Measurements from ENCODE around the gene CRYBG3. TPM values are rescaled to one million over a fixed set of nuclear protein-coding genes. Genes with fewer than 3 reads are reported as not detected.
"Not testable (repeated sequence)": the region's sequence is repeated elsewhere in the genome, so short reads cannot be mapped to it uniquely, and the experiment has no call there.

Gene CRYBG3
- total RNA-seq, 1 donor from 2014 or later = 10.5 TPM

DNA sequence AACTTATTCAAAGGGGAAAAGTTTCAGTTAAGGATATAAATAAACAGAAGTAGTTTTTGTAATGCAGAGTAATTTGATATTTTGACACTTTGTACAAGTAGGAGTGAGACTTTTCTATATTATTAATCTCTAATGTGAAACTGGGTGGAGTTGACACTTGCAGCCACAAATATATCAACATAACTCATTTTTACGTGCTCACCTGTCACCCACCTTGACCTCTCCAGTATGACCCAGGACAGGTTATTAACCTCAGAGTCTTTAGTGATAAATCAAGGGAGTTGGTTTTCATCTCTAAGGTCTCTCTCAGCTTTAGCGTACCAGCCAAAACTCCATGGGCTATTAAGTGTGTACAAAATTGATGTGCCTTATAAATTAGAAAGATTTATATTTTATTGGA lies 7.4 kb downstream of the CRYBG3 start:
- Histone ChIP-seq H3K27me3 (ENCODE audit: control insufficient read depth, insufficient read depth, low read length) (no peaks in the 10 kb centered on the region), H3K4me3 (ENCODE audit: low read depth, low read length) (no peak overlapping the region), H3K36me3 (ENCODE audit: control insufficient read depth, insufficient read depth, low read length) (no peaks in the 10 kb centered on the region)
- DNase-seq (ENCODE audit: low read depth) = no peak
- TF ChIP-seq, protein P1, sequence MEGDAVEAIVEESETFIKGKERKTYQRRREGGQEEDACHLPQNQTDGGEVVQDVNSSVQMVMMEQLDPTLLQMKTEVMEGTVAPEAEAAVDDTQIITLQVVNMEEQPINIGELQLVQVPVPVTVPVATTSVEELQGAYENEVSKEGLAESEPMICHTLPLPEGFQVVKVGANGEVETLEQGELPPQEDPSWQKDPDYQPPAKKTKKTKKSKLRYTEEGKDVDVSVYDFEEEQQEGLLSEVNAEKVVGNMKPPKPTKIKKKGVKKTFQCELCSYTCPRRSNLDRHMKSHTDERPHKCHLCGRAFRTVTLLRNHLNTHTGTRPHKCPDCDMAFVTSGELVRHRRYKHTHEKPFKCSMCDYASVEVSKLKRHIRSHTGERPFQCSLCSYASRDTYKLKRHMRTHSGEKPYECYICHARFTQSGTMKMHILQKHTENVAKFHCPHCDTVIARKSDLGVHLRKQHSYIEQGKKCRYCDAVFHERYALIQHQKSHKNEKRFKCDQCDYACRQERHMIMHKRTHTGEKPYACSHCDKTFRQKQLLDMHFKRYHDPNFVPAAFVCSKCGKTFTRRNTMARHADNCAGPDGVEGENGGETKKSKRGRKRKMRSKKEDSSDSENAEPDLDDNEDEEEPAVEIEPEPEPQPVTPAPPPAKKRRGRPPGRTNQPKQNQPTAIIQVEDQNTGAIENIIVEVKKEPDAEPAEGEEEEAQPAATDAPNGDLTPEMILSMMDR (IDR thresholded peaks at IDR 0.05; ENCODE audit: insufficient read depth, low read length, poor library complexity, severe bottlenecking) = no peak

GRCh38 chr3:97830638-97831037 lies 8.8 kb downstream of the CRYBG3 start:
- Histone ChIP-seq H3K4me3 (ENCODE audit: low read depth, low read length) (no peak overlapping the region), H3K27me3 (ENCODE audit: control insufficient read depth, insufficient read depth, low read length) (no peaks in the 10 kb centered on the region), H3K36me3 (ENCODE audit: control insufficient read depth, insufficient read depth, low read length) (no peaks in the 10 kb centered on the region)
- TF ChIP-seq, protein P1 (IDR thresholded peaks at IDR 0.05; ENCODE audit: insufficient read depth, low read length, poor library complexity, severe bottlenecking) = no peak
- no peak for DNase-seq (ENCODE audit: low read depth)

GRCh38 chr3:97831140-97831539 lies 9.3 kb downstream of the CRYBG3 start:
- TF ChIP-seq, protein P1 (IDR thresholded peaks at IDR 0.05; ENCODE audit: insufficient read depth, low read length, poor library complexity, severe bottlenecking) = no peak

GRCh38 chr3:97833184-97833583 lies 11.4 kb downstream of the CRYBG3 start:
- not testable (repeated sequence) for H3K4me3 ChIP-seq (ENCODE audit: low read depth, low read length); H3K27me3 ChIP-seq (ENCODE audit: control insufficient read depth, insufficient read depth, low read length); H3K36me3 ChIP-seq (ENCODE audit: control insufficient read depth, insufficient read depth, low read length); DNase-seq (ENCODE audit: low read depth)

More at GRCh38 chr3:97831140-97831539, 9.3 kb downstream of the CRYBG3 start:
- Histone ChIP-seq H3K4me3 (ENCODE audit: low read depth, low read length) (no peak overlapping the region), H3K36me3 (ENCODE audit: control insufficient read depth, insufficient read depth, low read length) (no peaks in the 10 kb centered on the region), H3K27me3 (ENCODE audit: control insufficient read depth, insufficient read depth, low read length) (no peaks in the 10 kb centered on the region)
- no peak for DNase-seq (ENCODE audit: low read depth)

DNA sequence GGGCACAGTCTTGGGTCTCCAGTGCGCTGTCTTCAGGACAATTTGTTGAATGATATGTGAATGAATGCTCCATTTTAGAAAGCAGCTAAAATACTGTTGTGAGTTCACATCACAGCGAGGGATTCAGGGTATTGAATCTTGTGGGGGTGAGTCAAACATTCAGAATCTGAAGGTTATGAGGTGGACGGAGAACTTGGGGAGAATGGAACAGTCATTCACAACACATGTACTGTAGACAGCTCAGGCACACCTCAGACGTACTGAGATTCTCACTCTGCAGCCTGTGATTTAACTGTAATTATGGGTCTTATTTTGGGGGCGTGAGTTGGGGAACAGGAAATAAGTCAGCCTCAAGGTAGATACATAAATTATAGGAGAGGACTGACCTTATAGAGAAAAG lies 13.9 kb downstream of the CRYBG3 start:
- no peaks in the 10 kb centered on the region for H3K36me3 ChIP-seq (ENCODE audit: control insufficient read depth, insufficient read depth, low read length)
- H3K27me3 ChIP-seq (ENCODE audit: control insufficient read depth, insufficient read depth, low read length) = no peaks in the 10 kb centered on the region
- no peak overlapping the region for H3K4me3 ChIP-seq (ENCODE audit: low read depth, low read length)
- no peak for DNase-seq (ENCODE audit: low read depth)
- TF ChIP-seq, protein P1 (IDR thresholded peaks at IDR 0.05; ENCODE audit: insufficient read depth, low read length, poor library complexity, severe bottlenecking) = no peak

- H3K36me3 ChIP-seq (ENCODE audit: control insufficient read depth, insufficient read depth, low read length) = no peaks in the 10 kb centered on the region
- no peak for DNase-seq (ENCODE audit: low read depth)
Measured at GRCh38 chr3:97838393-97838792, 16.6 kb downstream of the CRYBG3 start.

More at GRCh38 chr3:97838393-97838792, 16.6 kb downstream of the CRYBG3 start:
- Histone ChIP-seq H3K27me3 (ENCODE audit: control insufficient read depth, insufficient read depth, low read length) (no peaks in the 10 kb centered on the region), H3K4me3 (ENCODE audit: low read depth, low read length) (no peak overlapping the region)
- TF ChIP-seq, protein P1 (IDR thresholded peaks at IDR 0.05; ENCODE audit: insufficient read depth, low read length, poor library complexity, severe bottlenecking) = no peak
